GM23338 (cell line): Measurements from ENCODE around the gene STX7. TPM values are rescaled to one million over a fixed set of nuclear protein-coding genes. Genes with fewer than 3 reads are reported as not detected.

Experiments used
- ATAC-seq: fragments of 200-7000 bp; cut with Tn5 transposase; 3 replicates; pipeline ENCODE4 v1.9.1; 2020
- DNase-seq: peaks from one replicate; pipeline ENCODE4 v3.0.0-alpha.2; 2015; ENCODE audit warnings: low spot score
- H2AFZ ChIP-seq: fragments of 200-600 bp; sonication (generic); 2 replicates; pipeline ENCODE4 v1.8.0; 2016; ENCODE audit warnings: antibody characterized with exemption, mild to moderate bottlenecking, moderate library complexity
- H3F3A ChIP-seq: fragments of 200-600 bp; sonication (generic); replicated peaks from 2 replicates; pipeline ENCODE4 v1.8.0; 2017; ENCODE audit warnings: antibody characterized with exemption, mixed run types, low read depth
- H3K27ac ChIP-seq: fragments of 200-600 bp; sonication (generic); 2 replicates; pipeline ENCODE4 v1.6.1; 2016; ENCODE audit warnings: low read depth
- H3K27me3 ChIP-seq: fragments of 200-600 bp; sonication (generic); 2 replicates; pipeline ENCODE4 v1.8.0; 2016; ENCODE audit warnings: mild to moderate bottlenecking, mixed run types, moderate library complexity; ENCODE audit not compliant: insufficient read depth
- H3K36me3 ChIP-seq: fragments of 200-600 bp; sonication (generic); 2 replicates; pipeline ENCODE4 v1.8.0; 2016; ENCODE audit warnings: mild to moderate bottlenecking; ENCODE audit not compliant: insufficient read depth
- H3K4me1 ChIP-seq: fragments of 200-600 bp; sonication (generic); 2 replicates; pipeline ENCODE4 v1.8.0; 2016; ENCODE audit warnings: mild to moderate bottlenecking, moderate library complexity; ENCODE audit not compliant: insufficient read depth
- H3K4me2 ChIP-seq: fragments of 200-600 bp; sonication (generic); 2 replicates; pipeline ENCODE4 v1.7.1; 2017; ENCODE audit warnings: mixed run types
- H3K4me3 ChIP-seq: fragments of 200-600 bp; sonication (generic); 2 replicates; pipeline ENCODE4 v1.6.1; 2016; ENCODE audit warnings: mixed run types
- H3K79me2 ChIP-seq: fragments of 200-600 bp; sonication (generic); replicated peaks from 2 replicates; pipeline ENCODE4 v1.8.0; 2017; ENCODE audit warnings: mild to moderate bottlenecking; ENCODE audit not compliant: insufficient read depth
- H3K9me2 ChIP-seq: fragments of 200-600 bp; sonication (generic); 2 replicates; pipeline ENCODE4 v1.8.0; 2017; ENCODE audit not compliant: insufficient read depth
- H4K20me1 ChIP-seq: fragments of 200-600 bp; sonication (generic); replicated peaks from 2 replicates; pipeline ENCODE4 v1.8.0; 2017; ENCODE audit warnings: mild to moderate bottlenecking; ENCODE audit not compliant: insufficient read depth
- H3K27ac Mint-ChIP-seq: 2 replicates; pipeline ENCODE4 v1.8.0; 2020; ENCODE audit warnings: inconsistent platforms, mild to moderate bottlenecking, moderate library complexity, mixed read lengths
- H3K27me3 Mint-ChIP-seq: 3 replicates; pipeline ENCODE4 v1.8.0; 2022; ENCODE audit warnings: low read depth, mild to moderate bottlenecking, moderate library complexity, mixed read lengths, inconsistent platforms; ENCODE audit not compliant: insufficient read depth, poor library complexity
- H3K36me3 Mint-ChIP-seq: 3 replicates; pipeline ENCODE4 v1.8.0; 2021; ENCODE audit warnings: low read depth, mild to moderate bottlenecking, inconsistent platforms, moderate library complexity, mixed read lengths
- H3K4me1 Mint-ChIP-seq: 3 replicates; pipeline ENCODE4 v1.8.0; 2020; ENCODE audit warnings: mild to moderate bottlenecking, inconsistent platforms, mixed read lengths
- H3K4me3 Mint-ChIP-seq: 3 replicates; pipeline ENCODE4 v1.8.0; 2021; ENCODE audit warnings: moderate library complexity, mild to moderate bottlenecking, inconsistent platforms, mixed read lengths
- H3K9me3 Mint-ChIP-seq: 3 replicates; pipeline ENCODE4 v1.8.0; 2020; ENCODE audit warnings: moderate library complexity, mild to moderate bottlenecking, inconsistent platforms, mixed read lengths
- CREB1 ChIP-seq: fragments of 250-450 bp; sonication (Bioruptor Pico); IDR thresholded peaks from 2 replicates; pipeline ENCODE4 v1.5.0; 2020; ENCODE audit warnings: low read depth, mild to moderate bottlenecking, moderate library complexity
- CTCF ChIP-seq, 2 experiments: fragments of 200-600 bp in 1 of 2; sonication (generic) in 1 of 2; conservative IDR thresholded peaks; 2 replicates each; pipeline versions ENCODE4 v1.5.1 to v1.6.1; 2016 to 2017; ENCODE audit warnings: antibody characterized with exemption in 2 of 2, low read depth in 2 of 2, mild to moderate bottlenecking in 2 of 2, moderate library complexity in 1 of 2
- ETS1 ChIP-seq: IDR thresholded peaks from 2 replicates; pipeline ENCODE4 v1.6.1; 2016; ENCODE audit warnings: antibody characterized with exemption
- EZH2 ChIP-seq: fragments of 200-600 bp; sonication (generic); IDR thresholded peaks from one replicate; pipeline ENCODE4 v1.8.0; 2017; ENCODE audit warnings: antibody characterized with exemption, mild to moderate bottlenecking, low read depth; ENCODE audit not compliant: unreplicated experiment
- EZH2phosphoT487 ChIP-seq: fragments of 200-600 bp; sonication (generic); IDR thresholded peaks from one replicate; pipeline ENCODE4 v1.8.1; 2018; ENCODE audit warnings: antibody characterized with exemption; ENCODE audit not compliant: unreplicated experiment
- JUNB ChIP-seq: IDR thresholded peaks from one replicate; pipeline ENCODE4 v1.6.1; 2016; ENCODE audit warnings: antibody characterized with exemption; ENCODE audit not compliant: unreplicated experiment
- NANOG ChIP-seq: IDR thresholded peaks from 2 replicates; pipeline ENCODE4 v1.6.1; 2016; ENCODE audit warnings: antibody characterized with exemption, borderline replicate concordance
- POLR2AphosphoS5 ChIP-seq: IDR thresholded peaks from 2 replicates; pipeline ENCODE4 v1.6.1; 2016; ENCODE audit warnings: antibody characterized with exemption, low read depth
- REST ChIP-seq: IDR thresholded peaks from one replicate; pipeline ENCODE4 v1.6.1; 2018; ENCODE audit warnings: antibody characterized with exemption; ENCODE audit not compliant: unreplicated experiment
- STAT1 ChIP-seq: IDR thresholded peaks from one replicate; pipeline ENCODE4 v1.6.1; 2016; ENCODE audit warnings: antibody characterized with exemption; ENCODE audit not compliant: unreplicated experiment
- ZNF114 ChIP-seq: fragments of 250-450 bp; sonication (Bioruptor Pico); IDR thresholded peaks from 2 replicates; pipeline ENCODE4 v1.5.0; 2020; ENCODE audit warnings: mild to moderate bottlenecking, moderate library complexity
- ZNF331 ChIP-seq: fragments of 250-450 bp; sonication (Bioruptor Pico); IDR thresholded peaks from 2 replicates; pipeline ENCODE4 v1.5.0; 2020; ENCODE audit warnings: low read depth, mild to moderate bottlenecking, moderate library complexity
- ZNF462 ChIP-seq: fragments of 250-450 bp; sonication (Bioruptor Pico); IDR thresholded peaks from 2 replicates; pipeline ENCODE4 v1.5.0; 2020; ENCODE audit warnings: mild to moderate bottlenecking, moderate library complexity
- polyA plus RNA-seq: library from polyadenylated mRNA; unstranded; fragments of >200 nt; fragmentation: Nextera tagmentation; extraction: Ambion mirVana; gene quantifications from 2 replicates; pipeline ENCODE4 v1.2.1, GENCODE V29; 2016
- total RNA-seq: library from RNA; depleted of rRNA; stranded (reverse); fragments of >200 nt; shearing (Covaris generic); gene quantifications from 2 replicates; pipeline ENCODE4 v1.2.3, GENCODE V29; 2014

The STX7 gene
- total and polyA plus RNA-seq, 2 experiments from 2014 or later = 22.4 to 28.8 TPM

GRCh38 chr6:132404736-132405135, 108.2 kb downstream of the STX7 start:
- DNase-seq (peak; percentile 38), ATAC-seq (no peak)
- H3K4me2 ChIP-seq = peak overlapping the region; percentile 22; the same call in 1 of the 2 replicates
- peaks cover 36% of the 10 kb centered on the region for H3K4me1 ChIP-seq
- no peaks in the 10 kb centered on the region for H3K36me3 ChIP-seq
- no peak overlapping the region for H3K27ac ChIP-seq
- H3K4me3 Mint-ChIP-seq = no peak overlapping the region
- H3K27ac Mint-ChIP-seq = no peak overlapping the region
- H3K79me2 ChIP-seq = no peaks in the 10 kb centered on the region
- no peaks in the 10 kb centered on the region for H3K9me2 ChIP-seq
- H3K36me3 Mint-ChIP-seq = no peaks in the 10 kb centered on the region
- peaks cover 28% of the 10 kb centered on the region for H3K4me1 Mint-ChIP-seq
- no peak for TF ChIP-seq ZNF114 (CRISPR knock-in tag)
- no peak for TF ChIP-seq ZNF331 (CRISPR knock-in tag)
- no peak for TF ChIP-seq STAT1
- no peak for TF ChIP-seq ETS1
- no peak for TF ChIP-seq JUNB
- TF ChIP-seq ZNF462 (CRISPR knock-in tag) = no peak
- no peak for TF ChIP-seq REST
- TF ChIP-seq CREB1 = no peak
- no peak for TF ChIP-seq EZH2phosphoT487
- no peak for TF ChIP-seq CTCF (conservative IDR thresholded peaks at IDR 0.05; ENCODE audit: low read depth in 2 of 2)
- no peak for TF ChIP-seq EZH2
- no peak for TF ChIP-seq POLR2AphosphoS5
- no peak for TF ChIP-seq NANOG
- H2AFZ ChIP-seq = no peak overlapping the region
- H3K9me3 Mint-ChIP-seq = no peaks in the 10 kb centered on the region
- H3K27me3 Mint-ChIP-seq = peaks cover 20% of the 10 kb centered on the region
- H3F3A ChIP-seq = no peaks in the 10 kb centered on the region
- peaks cover 42% of the 10 kb centered on the region for H3K27me3 ChIP-seq
- no peaks in the 10 kb centered on the region for H4K20me1 ChIP-seq
- H3K4me3 ChIP-seq = no peak overlapping the region
